ENCODE data around the gene ARCN1.
A peak's percentile ranks its signal among the peaks of the same experiment; 100 is the strongest.

The ARCN1 gene

GRCh38 chr11:118631142-118631909, 59.1 kb downstream of the ARCN1 start:
- peaks cover 19% of the 10 kb centered on the region for H3K4me1 ChIP-seq (ENCODE audit: control insufficient read depth, insufficient read depth, low read length)
- no peaks in the 10 kb centered on the region for H3K27me3 ChIP-seq (ENCODE audit: control insufficient read depth, insufficient read depth, low read length)
- H3K9ac ChIP-seq (ENCODE audit: low read length), result no peak overlapping the region
- peak overlapping the region; percentile 63 for H3K4me3 ChIP-seq (ENCODE audit: low read length)
- H3K36me3 ChIP-seq (ENCODE audit: control insufficient read depth, insufficient read depth, low read length), result peaks cover 16% of the 10 kb centered on the region
- no peak overlapping the region for H3K27ac ChIP-seq (ENCODE audit: low read depth, low read length)

GRCh38 chr11:118632577-118633318, 60.5 kb downstream of the ARCN1 start:
- no peak overlapping the region for H3K27ac ChIP-seq (ENCODE audit: low read depth, low read length)
- no peaks in the 10 kb centered on the region for H3K27me3 ChIP-seq (ENCODE audit: control insufficient read depth, insufficient read depth, low read length)
- H3K9ac ChIP-seq (ENCODE audit: low read length), result no peak overlapping the region
- H3K4me1 ChIP-seq (ENCODE audit: control insufficient read depth, insufficient read depth, low read length), result peaks cover 19% of the 10 kb centered on the region
- H3K4me3 ChIP-seq (ENCODE audit: low read length), result no peak overlapping the region
- peaks cover 19% of the 10 kb centered on the region for H3K36me3 ChIP-seq (ENCODE audit: control insufficient read depth, insufficient read depth, low read length)

GRCh38 chr11:118633319-118633690, 61.1 kb downstream of the ARCN1 start:
- H3K4me1 ChIP-seq (ENCODE audit: control insufficient read depth, insufficient read depth, low read length), result peaks cover 19% of the 10 kb centered on the region
- no peak overlapping the region for H3K4me3 ChIP-seq (ENCODE audit: low read length)
- H3K36me3 ChIP-seq (ENCODE audit: control insufficient read depth, insufficient read depth, low read length), result peaks cover 17% of the 10 kb centered on the region
- H3K9ac ChIP-seq (ENCODE audit: low read length), result no peak overlapping the region
- H3K27ac ChIP-seq (ENCODE audit: low read depth, low read length), result peak overlapping the region; percentile 89
- no peaks in the 10 kb centered on the region for H3K27me3 ChIP-seq (ENCODE audit: control insufficient read depth, insufficient read depth, low read length)

DNA sequence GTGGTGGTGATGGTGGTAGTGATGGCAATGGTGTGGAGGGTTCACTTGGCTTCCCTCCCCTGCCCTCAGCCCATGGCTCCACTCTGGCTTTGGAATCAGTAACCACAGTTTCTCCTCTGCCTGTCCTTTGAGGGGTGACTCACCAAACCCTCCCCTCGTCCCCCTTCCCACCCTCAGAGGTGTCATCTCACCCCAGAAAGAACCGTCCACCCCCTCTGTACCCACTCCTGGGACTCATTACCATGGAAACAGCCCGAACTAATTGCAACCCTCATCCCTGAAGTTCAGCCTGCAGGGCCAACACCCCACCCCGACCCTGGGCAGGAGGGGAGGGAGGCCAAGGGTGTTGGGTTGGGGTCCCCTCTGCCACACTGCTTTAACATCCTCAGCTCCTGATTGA, 61.8 kb downstream of the ARCN1 start:
- peaks cover 19% of the 10 kb centered on the region for H3K4me1 ChIP-seq (ENCODE audit: control insufficient read depth, insufficient read depth, low read length)
- no peak overlapping the region for H3K4me3 ChIP-seq (ENCODE audit: low read length)
- H3K36me3 ChIP-seq (ENCODE audit: control insufficient read depth, insufficient read depth, low read length), result peaks cover 21% of the 10 kb centered on the region
- H3K27me3 ChIP-seq (ENCODE audit: control insufficient read depth, insufficient read depth, low read length), result no peaks in the 10 kb centered on the region
- H3K9ac ChIP-seq (ENCODE audit: low read length), result no peak overlapping the region
- peak overlapping the region; percentile 89 for H3K27ac ChIP-seq (ENCODE audit: low read depth, low read length)

- H3K4me1 ChIP-seq (ENCODE audit: control insufficient read depth, insufficient read depth, low read length), result peaks cover 19% of the 10 kb centered on the region
- peak overlapping the region; percentile 36 for H3K9ac ChIP-seq (ENCODE audit: low read length)
- H3K27ac ChIP-seq (ENCODE audit: low read depth, low read length), result peak overlapping the region; percentile 89
- H3K27me3 ChIP-seq (ENCODE audit: control insufficient read depth, insufficient read depth, low read length), result no peaks in the 10 kb centered on the region
- H3K36me3 ChIP-seq (ENCODE audit: control insufficient read depth, insufficient read depth, low read length), result peaks cover 21% of the 10 kb centered on the region
- H3K4me3 ChIP-seq (ENCODE audit: low read length), result peak overlapping the region; percentile 55
Measured at GRCh38 chr11:118634431-118635236, 62.4 kb downstream of the ARCN1 start.

DNA sequence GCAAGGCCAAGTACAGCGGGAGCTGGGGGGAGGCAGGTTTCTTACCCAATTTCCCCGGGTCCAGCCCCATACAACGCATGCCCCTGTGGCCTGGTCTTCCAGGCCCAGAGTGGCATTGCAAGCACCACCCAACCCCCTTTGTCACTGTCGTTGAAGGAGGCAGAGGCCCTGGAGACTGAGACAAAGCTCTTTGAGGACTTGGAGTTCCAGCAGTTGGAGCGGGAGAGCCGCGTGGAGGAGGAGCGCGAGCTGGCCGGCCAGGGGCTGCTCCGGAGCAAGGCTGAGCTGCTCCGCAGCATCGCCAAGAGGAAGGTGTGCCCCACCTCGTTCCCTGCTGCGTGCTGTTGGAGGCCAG, 63.0 kb downstream of the ARCN1 start:
- Histone ChIP-seq H3K4me1 (ENCODE audit: control insufficient read depth, insufficient read depth, low read length) (peaks cover 19% of the 10 kb centered on the region), H3K9ac (ENCODE audit: low read length) (peak overlapping the region; percentile 36), H3K36me3 (ENCODE audit: control insufficient read depth, insufficient read depth, low read length) (peaks cover 25% of the 10 kb centered on the region), H3K27ac (ENCODE audit: low read depth, low read length) (peak overlapping the region; percentile 89), H3K27me3 (ENCODE audit: control insufficient read depth, insufficient read depth, low read length) (no peaks in the 10 kb centered on the region), H3K4me3 (ENCODE audit: low read length) (peak overlapping the region; percentile 55)

- peaks cover 25% of the 10 kb centered on the region for H3K36me3 ChIP-seq (ENCODE audit: control insufficient read depth, insufficient read depth, low read length)
Measured at GRCh38 chr11:118635642-118636041, 63.4 kb downstream of the ARCN1 start.

DNA sequence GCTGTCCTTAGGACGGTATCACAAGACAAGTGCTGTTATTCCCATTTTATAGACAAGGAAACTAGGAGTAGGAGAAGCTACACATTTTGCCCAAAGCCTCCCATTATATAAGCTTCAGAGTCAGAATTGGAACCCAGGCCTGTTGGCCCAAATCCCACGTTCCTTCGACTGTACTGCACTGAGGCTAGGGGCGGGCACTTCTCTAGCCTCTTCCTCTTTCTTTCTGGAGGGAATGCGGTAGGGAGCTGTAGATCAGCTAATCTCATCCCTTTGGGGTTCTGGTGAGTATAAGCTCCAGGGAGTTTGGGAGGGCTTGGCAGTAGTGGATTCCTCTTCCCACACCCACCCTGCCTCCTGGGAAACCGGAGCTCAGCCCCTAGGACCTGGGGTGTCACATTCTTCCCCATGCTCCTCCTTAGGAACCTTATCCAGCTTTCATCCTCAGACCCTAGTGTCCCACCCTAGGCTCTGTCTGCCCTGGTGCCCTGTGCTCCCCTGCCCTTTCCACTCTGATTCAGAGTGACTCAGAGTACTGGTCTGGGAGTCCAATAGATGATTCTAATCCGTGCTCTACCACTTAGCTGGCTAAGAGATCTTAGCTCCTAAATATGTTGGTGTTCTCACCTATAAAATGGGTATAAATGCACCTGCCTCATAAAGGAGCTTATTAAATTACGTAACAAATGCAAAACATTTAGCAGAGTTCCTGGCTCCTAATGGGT, 64.5 kb downstream of the ARCN1 start:
- Histone ChIP-seq H3K4me3 (ENCODE audit: low read length) (no peak overlapping the region), H3K4me1 (ENCODE audit: control insufficient read depth, insufficient read depth, low read length) (peaks cover 22% of the 10 kb centered on the region), H3K9ac (ENCODE audit: low read length) (no peak overlapping the region), H3K27ac (ENCODE audit: low read depth, low read length) (no peak overlapping the region), H3K27me3 (ENCODE audit: control insufficient read depth, insufficient read depth, low read length) (no peaks in the 10 kb centered on the region), H3K36me3 (ENCODE audit: control insufficient read depth, insufficient read depth, low read length) (peaks cover 25% of the 10 kb centered on the region)

More at GRCh38 chr11:118635642-118636041, 63.4 kb downstream of the ARCN1 start:
- Histone ChIP-seq H3K27me3 (ENCODE audit: control insufficient read depth, insufficient read depth, low read length) (no peaks in the 10 kb centered on the region), H3K4me1 (ENCODE audit: control insufficient read depth, insufficient read depth, low read length) (peaks cover 21% of the 10 kb centered on the region), H3K9ac (ENCODE audit: low read length) (peak overlapping the region; percentile 36), H3K27ac (ENCODE audit: low read depth, low read length) (peak overlapping the region; percentile 89), H3K4me3 (ENCODE audit: low read length) (peak overlapping the region; percentile 55)

DNA sequence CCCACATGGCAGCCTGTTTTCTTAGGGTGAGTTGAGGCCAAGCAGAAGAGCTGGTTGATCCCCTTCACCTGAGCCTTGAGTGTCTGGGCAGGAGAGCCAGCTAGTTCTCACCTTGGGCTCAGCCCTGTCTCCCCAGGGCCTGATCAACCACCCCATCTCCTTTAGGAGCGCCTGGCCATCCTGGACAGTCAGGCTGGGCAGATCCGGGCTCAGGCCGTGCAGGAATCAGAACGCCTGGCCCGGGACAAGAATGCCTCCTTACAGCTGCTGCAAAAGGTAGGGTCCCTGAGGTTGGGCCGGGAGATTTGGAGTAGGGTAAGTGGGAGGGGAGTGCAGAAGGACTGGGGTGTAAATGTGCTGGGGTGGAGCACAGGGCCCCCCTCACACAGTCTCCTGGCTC, 66.5 kb downstream of the ARCN1 start:
- no peak overlapping the region for H3K27ac ChIP-seq (ENCODE audit: low read depth, low read length)

DNA sequence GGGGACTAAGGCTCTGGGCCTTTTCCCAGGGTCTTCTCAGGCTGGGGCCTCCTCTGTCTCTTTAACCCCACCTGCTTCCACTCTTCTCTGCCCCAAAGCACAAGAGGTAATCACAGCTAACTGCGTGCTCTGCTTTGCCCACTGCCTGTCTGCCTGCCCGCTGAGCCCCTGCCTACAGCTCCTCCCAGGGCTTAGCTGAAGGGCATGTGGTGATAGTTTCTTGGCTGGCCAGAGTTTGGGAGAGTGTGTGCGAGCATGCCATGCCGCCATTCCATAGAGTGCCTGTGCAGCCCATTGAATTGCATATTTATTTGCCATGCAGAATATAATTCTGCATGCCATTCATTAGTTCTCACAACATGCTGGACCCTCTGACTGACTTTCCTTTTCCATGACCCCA, 67.7 kb downstream of the ARCN1 start:
- no peak overlapping the region for H3K27ac ChIP-seq (ENCODE audit: low read depth, low read length)

More for the DNA sequence above, 66.5 kb downstream of the ARCN1 start:
- Histone ChIP-seq H3K9ac (ENCODE audit: low read length) (no peak overlapping the region), H3K4me3 (ENCODE audit: low read length) (no peak overlapping the region), H3K27me3 (ENCODE audit: control insufficient read depth, insufficient read depth, low read length) (no peaks in the 10 kb centered on the region), H3K4me1 (ENCODE audit: control insufficient read depth, insufficient read depth, low read length) (peaks cover 21% of the 10 kb centered on the region), H3K36me3 (ENCODE audit: control insufficient read depth, insufficient read depth, low read length) (peaks cover 32% of the 10 kb centered on the region)

DNA sequence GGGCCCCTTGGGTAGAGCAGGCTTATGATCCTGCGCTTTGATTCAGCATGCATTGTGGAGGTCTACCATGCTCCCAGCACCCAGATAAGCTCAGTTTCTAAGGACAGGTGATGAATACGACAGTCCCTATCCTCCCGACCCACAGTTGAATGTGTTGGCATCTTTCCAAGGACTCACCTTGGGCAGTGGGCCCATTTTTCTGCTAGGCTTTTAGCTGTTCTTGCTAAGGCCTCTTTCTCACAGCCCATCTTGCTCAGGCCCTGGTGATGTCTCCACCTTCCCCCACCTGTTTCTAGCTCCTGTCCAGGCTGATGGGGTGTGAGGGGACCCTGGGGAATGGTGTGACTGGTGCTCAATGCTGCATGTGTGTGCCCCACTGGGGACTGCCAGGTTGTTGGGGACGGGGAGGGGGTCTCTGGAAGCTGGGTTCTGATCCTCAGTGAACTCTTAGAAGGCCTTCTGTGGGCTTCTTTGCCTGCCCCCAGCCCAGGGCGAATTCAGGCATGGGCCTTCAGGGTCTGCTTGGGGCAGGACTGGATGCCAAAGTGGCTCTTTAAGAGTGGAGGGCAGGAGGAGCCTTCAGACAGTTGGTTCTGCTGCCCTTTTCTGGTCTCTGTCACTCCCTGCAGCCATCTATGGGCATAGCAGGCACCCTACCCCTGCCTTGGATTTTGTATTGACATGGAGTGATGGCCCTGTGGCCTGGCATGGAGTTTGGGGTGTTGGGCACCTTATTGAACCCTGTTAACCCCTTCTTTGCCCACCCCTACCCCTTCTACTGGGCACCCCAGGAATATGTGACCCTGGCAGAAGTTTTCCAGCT, 68.3 kb downstream of the ARCN1 start:
- Histone ChIP-seq H3K4me1 (ENCODE audit: control insufficient read depth, insufficient read depth, low read length) (peaks cover 5% of the 10 kb centered on the region), H3K36me3 (ENCODE audit: control insufficient read depth, insufficient read depth, low read length) (peaks cover 48% of the 10 kb centered on the region), H3K27ac (ENCODE audit: low read depth, low read length) (no peak overlapping the region), H3K27me3 (ENCODE audit: control insufficient read depth, insufficient read depth, low read length) (no peaks in the 10 kb centered on the region), H3K9ac (ENCODE audit: low read length) (no peak overlapping the region), H3K4me3 (ENCODE audit: low read length) (no peak overlapping the region)

More for the DNA sequence above, 67.7 kb downstream of the ARCN1 start:
- H3K27me3 ChIP-seq (ENCODE audit: control insufficient read depth, insufficient read depth, low read length), result no peaks in the 10 kb centered on the region
- H3K36me3 ChIP-seq (ENCODE audit: control insufficient read depth, insufficient read depth, low read length), result peaks cover 42% of the 10 kb centered on the region
- peaks cover 12% of the 10 kb centered on the region for H3K4me1 ChIP-seq (ENCODE audit: control insufficient read depth, insufficient read depth, low read length)
- no peak overlapping the region for H3K4me3 ChIP-seq (ENCODE audit: low read length)
- H3K9ac ChIP-seq (ENCODE audit: low read length), result no peak overlapping the region
